Keratinocyte (primary cell): ENCODE measurements around the gene CD164L2.

Source experiments
- EZH2 ChIP-seq: IDR thresholded peaks from one replicate; pipeline ENCODE4 v1.6.1; 2012; ENCODE audit warnings: inconsistent platforms, mild to moderate bottlenecking, low read length, moderate library complexity
- TF ChIP-seq, protein P1 (sequence below), 3 experiments: IDR thresholded peaks in 1 of 3; conservative IDR thresholded peaks in 1 of 3; optimal IDR thresholded peaks in 1 of 3; 2 replicates in 2 of 3; 3 replicates in 1 of 3; pipeline versions ENCODE3 to v1.5.1; 2011; ENCODE audit warnings: low read length in 3 of 3, mild to moderate bottlenecking in 3 of 3, moderate library complexity in 2 of 3, control low read depth in 1 of 3, inconsistent platforms in 1 of 3; ENCODE audit not compliant: insufficient read depth in 2 of 3; ENCODE audit errors: extremely low read depth in 1 of 3

DNA sequence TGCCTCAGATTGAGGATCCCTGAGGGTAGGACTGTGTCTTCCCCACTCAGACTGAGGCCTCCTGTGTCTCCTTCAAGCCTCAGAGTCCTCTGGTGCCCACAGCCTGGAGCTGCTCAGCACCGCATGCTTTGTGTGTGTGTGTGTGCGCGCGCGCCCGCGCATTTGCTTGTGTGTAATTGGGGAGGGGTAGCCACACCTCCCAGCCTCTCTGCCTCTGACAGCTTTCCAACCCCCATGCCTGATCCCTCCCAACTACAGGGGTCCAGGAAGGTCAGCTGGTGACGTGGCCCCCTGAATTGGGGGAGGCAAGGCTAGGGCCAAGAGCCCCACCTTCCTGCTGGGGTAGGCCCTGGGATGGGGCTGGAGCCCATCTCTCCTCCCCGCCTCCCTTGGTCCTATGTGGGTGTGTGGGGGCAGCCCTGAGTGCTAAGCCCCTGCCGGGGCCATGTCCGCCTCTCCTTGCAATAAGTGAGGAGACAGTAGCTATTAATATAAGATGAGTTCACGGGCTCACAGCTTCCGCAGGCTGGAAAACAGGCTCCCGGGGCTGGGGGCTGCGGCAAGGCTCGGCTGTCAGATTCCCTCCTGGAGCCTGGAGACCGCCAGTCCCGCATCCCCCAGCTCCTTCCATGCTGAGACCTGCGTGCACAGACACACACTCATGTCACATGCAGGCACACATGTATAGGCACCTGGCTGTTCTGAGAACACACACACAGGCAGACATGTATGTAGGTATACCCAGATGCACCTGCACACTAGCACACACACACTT, 16.3 kb upstream of the CD164L2 start:
- TF ChIP-seq, protein P1, sequence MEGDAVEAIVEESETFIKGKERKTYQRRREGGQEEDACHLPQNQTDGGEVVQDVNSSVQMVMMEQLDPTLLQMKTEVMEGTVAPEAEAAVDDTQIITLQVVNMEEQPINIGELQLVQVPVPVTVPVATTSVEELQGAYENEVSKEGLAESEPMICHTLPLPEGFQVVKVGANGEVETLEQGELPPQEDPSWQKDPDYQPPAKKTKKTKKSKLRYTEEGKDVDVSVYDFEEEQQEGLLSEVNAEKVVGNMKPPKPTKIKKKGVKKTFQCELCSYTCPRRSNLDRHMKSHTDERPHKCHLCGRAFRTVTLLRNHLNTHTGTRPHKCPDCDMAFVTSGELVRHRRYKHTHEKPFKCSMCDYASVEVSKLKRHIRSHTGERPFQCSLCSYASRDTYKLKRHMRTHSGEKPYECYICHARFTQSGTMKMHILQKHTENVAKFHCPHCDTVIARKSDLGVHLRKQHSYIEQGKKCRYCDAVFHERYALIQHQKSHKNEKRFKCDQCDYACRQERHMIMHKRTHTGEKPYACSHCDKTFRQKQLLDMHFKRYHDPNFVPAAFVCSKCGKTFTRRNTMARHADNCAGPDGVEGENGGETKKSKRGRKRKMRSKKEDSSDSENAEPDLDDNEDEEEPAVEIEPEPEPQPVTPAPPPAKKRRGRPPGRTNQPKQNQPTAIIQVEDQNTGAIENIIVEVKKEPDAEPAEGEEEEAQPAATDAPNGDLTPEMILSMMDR (optimal IDR thresholded peaks at IDR 0.05 in 1 of 3, IDR thresholded peaks at IDR 0.05 in 1 of 3, conservative IDR thresholded peaks at IDR 0.05 in 1 of 3; ENCODE audit: extremely low read depth in 1 of 3, insufficient read depth in 2 of 3, low read length in 3 of 3), result no peak
- no peak for TF ChIP-seq EZH2
